RPMI7951 (cell line): ENCODE measurements around the gene IGFL2. TPM values are rescaled to one million over a fixed set of nuclear protein-coding genes. Genes with fewer than 3 reads are reported as not detected.
"Not testable (repeated sequence)": the region's sequence is repeated elsewhere in the genome, so short reads cannot be mapped to it uniquely, and the experiment has no call there.

Source experiments
- DNase-seq: peaks from one replicate; pipeline ENCODE4 v3.0.0-alpha.2; 2012; ENCODE audit warnings: low read depth
- total RNA-seq: library from RNA; depleted of rRNA; stranded (reverse); fragments of >200 nt; shearing (Covaris generic); gene quantifications from 2 replicates; pipeline ENCODE4 v1.2.3, GENCODE V29; 2014

Gene IGFL2
- total RNA-seq, 1 experiment from 2014 or later = not detected

GRCh38 chr19:46189971-46190888 lies 42.2 kb downstream of the IGFL2 start:
- DNase-seq = no peak

GRCh38 chr19:46191356-46191755 lies 43.3 kb downstream of the IGFL2 start:
- DNase-seq = no peak

- DNase-seq = no peak
Observed at GRCh38 chr19:46191972-46192371, 43.9 kb downstream of the IGFL2 start.

- DNase-seq = peak; percentile 19
Observed at GRCh38 chr19:46192626-46192991, 44.6 kb downstream of the IGFL2 start.

- peak; percentile 78 for DNase-seq
Observed at GRCh38 chr19:46192992-46193650, 45.1 kb downstream of the IGFL2 start.

- no peak for DNase-seq
Observed at GRCh38 chr19:46193678-46194077, 45.6 kb downstream of the IGFL2 start.

GRCh38 chr19:46195104-46195503 lies 47.1 kb downstream of the IGFL2 start:
- no peak for DNase-seq

GRCh38 chr19:46195919-46196318 lies 47.9 kb downstream of the IGFL2 start:
- DNase-seq = not testable (repeated sequence)

- no peak for DNase-seq
Observed at GRCh38 chr19:46196410-46197124, 48.5 kb downstream of the IGFL2 start.

GRCh38 chr19:46197314-46198070 lies 49.5 kb downstream of the IGFL2 start:
- DNase-seq = no peak

GRCh38 chr19:46198756-46199155 lies 50.7 kb downstream of the IGFL2 start:
- DNase-seq = no peak

GRCh38 chr19:46201454-46202310 lies 53.6 kb downstream of the IGFL2 start:
- peak; percentile 61 for DNase-seq

- no peak for DNase-seq
Observed at GRCh38 chr19:46202426-46202825, 54.4 kb downstream of the IGFL2 start.

- peak; percentile 25 for DNase-seq
Observed at GRCh38 chr19:46202872-46203860, 55.1 kb downstream of the IGFL2 start.

- no peak for DNase-seq
Observed at GRCh38 chr19:46204008-46204407, 56.0 kb downstream of the IGFL2 start.

GRCh38 chr19:46205183-46205984 lies 57.3 kb downstream of the IGFL2 start:
- DNase-seq = no peak

GRCh38 chr19:46206176-46206575 lies 58.1 kb downstream of the IGFL2 start:
- no peak for DNase-seq

- no peak for DNase-seq
Observed at GRCh38 chr19:46206682-46207081, 58.6 kb downstream of the IGFL2 start.

- not testable (repeated sequence) for DNase-seq
Observed at GRCh38 chr19:46207858-46208257, 59.8 kb downstream of the IGFL2 start.
